HepG2 (cell line): ENCODE results near the gene PHF14. TPM values are rescaled to one million over a fixed set of nuclear protein-coding genes. Genes with fewer than 3 reads are reported as not detected.

Experiments used
- ATAC-seq: fragments of 200-7000 bp; cut with Tn5 transposase; 3 replicates; pipeline ENCODE4 v1.9.1; 2020; ENCODE audit warnings: mild to moderate bottlenecking, moderate library complexity
- BruUV-seq: library from RNA; stranded (reverse); fragments of 400-500 nt; replicated peaks from 2 replicates; lab custom pipeline; 2021; lab: Mats Ljungman, UMichigan
- CTCF ChIA-PET: fragments of 300-600 bp; formaldehyde crosslinking; extraction: SDS; loops from one replicate; lab custom pipeline; 2021; ENCODE audit warnings: low total read pairs, inconsistent platforms, low intra/inter-chr PET ratio; lab: Yijun Ruan, JAX
- POLR2A ChIA-PET: fragments of 350-600 bp; sonication (Branson Sonifier 250); formaldehyde crosslinking; loops from one replicate; lab custom pipeline; 2020; ENCODE audit warnings: antibody characterized with exemption, inconsistent platforms; lab: Yijun Ruan, JAX
- DNase-seq: peaks from one replicate; pipeline ENCODE4 v3.0.0-alpha.2; 2015; ENCODE audit warnings: low spot score
- FAIRE-seq: peaks from 3 replicates; lab custom pipeline; 2011; peaks lifted over from hg19 to GRCh38; lab: Jason Lieb, UNC
- H2AFZ ChIP-seq: one replicate; pipeline ENCODE4 v1.6.1; 2011; ENCODE audit warnings: low read length, inconsistent platforms
- H3K27ac ChIP-seq: fragments of 300-600 bp; 3 replicates; pipeline ENCODE4 v1.8.0; 2011; ENCODE audit warnings: mixed run types, mild to moderate bottlenecking, mixed read lengths, low read length, inconsistent platforms; ENCODE audit not compliant: insufficient read depth; ENCODE audit errors: extremely low read length
- H3K27me3 ChIP-seq, 2 experiments: fragments of 200-600 bp in 1 of 2; 2 replicates in 1 of 2; 3 replicates in 1 of 2; pipeline versions ENCODE4 v1.6.0 to v1.8.0; 2011; ENCODE audit warnings: low read length in 2 of 2, mild to moderate bottlenecking in 2 of 2, moderate library complexity in 2 of 2, inconsistent platforms in 1 of 2; ENCODE audit not compliant: insufficient read depth in 2 of 2, control insufficient read depth in 1 of 2
- H3K36me3 ChIP-seq, 2 experiments: fragments of 200-600 bp in 1 of 2; replicated peaks in 1 of 2; 2 replicates in 1 of 2; 3 replicates in 1 of 2; pipeline versions ENCODE4 v1.5.1 to v1.8.0; 2011; ENCODE audit warnings: low read length in 2 of 2, inconsistent platforms in 1 of 2; ENCODE audit not compliant: insufficient read depth in 2 of 2, control insufficient read depth in 1 of 2
- H3K4me1 ChIP-seq: 2 replicates; pipeline ENCODE4 v1.5.1; 2012; ENCODE audit warnings: low read length, inconsistent platforms; ENCODE audit not compliant: insufficient read depth
- H3K4me2 ChIP-seq: 2 replicates; pipeline ENCODE4 v1.6.0; 2011; ENCODE audit warnings: low read depth, low read length, inconsistent platforms
- H3K4me3 ChIP-seq, 3 experiments: fragments of 200-600 bp in 1 of 3; sonication (generic), shearing (Covaris generic) in 1 of 3; replicated peaks in 1 of 3; 2 replicates each; pipeline ENCODE4 v1.5.1; 2011 to 2016; ENCODE audit warnings: low read length in 3 of 3, inconsistent platforms in 2 of 3, low read depth in 2 of 3, mild to moderate bottlenecking in 2 of 3, control low read depth in 1 of 3, mixed read lengths in 1 of 3; ENCODE audit not compliant: insufficient read depth in 1 of 3
- H3K79me2 ChIP-seq: one replicate; pipeline ENCODE4 v1.6.1; 2011; ENCODE audit warnings: low read length, inconsistent platforms; ENCODE audit not compliant: insufficient read depth
- H3K9ac ChIP-seq: 2 replicates; pipeline ENCODE4 v1.6.0; 2011; ENCODE audit warnings: mild to moderate bottlenecking, low read depth, low read length, inconsistent platforms; ENCODE audit not compliant: insufficient read depth
- H3K9me3 ChIP-seq: 2 replicates; pipeline ENCODE4 v1.5.1; 2012; ENCODE audit warnings: mild to moderate bottlenecking, low read length
- H4K20me1 ChIP-seq: 2 replicates; pipeline ENCODE4 v1.6.0; 2011; ENCODE audit warnings: inconsistent platforms, mild to moderate bottlenecking, low read length, moderate library complexity; ENCODE audit not compliant: insufficient read depth
- HBP1 ChIP-seq: IDR thresholded peaks from 2 replicates; pipeline ENCODE4 v1.6.1; 2016; ENCODE audit warnings: low read depth, control low read depth
- MAF1 ChIP-seq: sonication (generic); formaldehyde crosslinking; IDR thresholded peaks from 2 replicates; pipeline ENCODE4 v1.5.0; 2020; ENCODE audit warnings: missing genetic modification reagents, borderline replicate concordance
- MLX ChIP-seq: IDR thresholded peaks from 2 replicates; pipeline ENCODE4 v1.6.1; 2016
- SRF ChIP-seq: IDR thresholded peaks from 2 replicates; pipeline ENCODE4 v1.6.1; 2011; ENCODE audit warnings: mild to moderate bottlenecking, low read depth, low read length, moderate library complexity
- WIZ ChIP-seq: sonication (generic); formaldehyde crosslinking; IDR thresholded peaks from 2 replicates; pipeline ENCODE4 v1.5.1; 2020; ENCODE audit warnings: mild to moderate bottlenecking, missing genetic modification reagents
- ZNF746 ChIP-seq: sonication (generic); formaldehyde crosslinking; IDR thresholded peaks from 2 replicates; pipeline ENCODE4 v1.8.0; 2022; ENCODE audit warnings: mild to moderate bottlenecking, missing genetic modification reagents
- WGBS: methylation state at CpG from one replicate; pipeline ENCODE4 v1.1.6; 2017; ENCODE audit warnings: low lambda C conversion rate; 5-methylcytosine and 5-hydroxymethylcytosine counted together
- in situ Hi-C: cut with HindIII; loops from 2 replicates; pipeline ENCODE4 v1.10.0; 2017; ENCODE audit warnings: low pct_unique_long_range_greater_than_20kb; ENCODE audit not compliant: extremely low pct_ligation_motif_present
- intact Hi-C: fragments of 100-400 bp; cut with micrococcal nuclease; formaldehyde crosslinking; loops from one replicate; pipeline ENCODE4 v1.10.0; 2022; ENCODE audit not compliant: unreplicated experiment
- polyA plus RNA-seq, 8 experiments: library from polyadenylated mRNA; depleted of rRNA in 3 of 8; stranded (reverse) in 7 of 8; unstranded in 1 of 8; fragments of >200 nt; fragmentation: Illumina TruSeq in 4 of 8; extraction: Trizol in 4 of 8; gene quantifications; 2 replicates each; pipeline versions ENCODE4 v1.2.1 to v1.2.3, GENCODE V29; 2011 to 2016; ENCODE audit warnings: low read depth in 4 of 8, missing spikeins in 1 of 8, mixed read lengths in 1 of 8; ENCODE audit not compliant: insufficient read depth in 1 of 8
- total RNA-seq, 5 experiments: library from RNA; depleted of rRNA; stranded (reverse); fragments of >200 nt; fragmentation: Illumina TruSeq; extraction: Trizol; gene quantifications; 2 replicates each; pipeline ENCODE4 v1.2.3, GENCODE V29; 2016; ENCODE audit warnings: low read depth in 1 of 5

PHF14 gene
- total and polyA plus RNA-seq, 2 of the 13 experiments (the other 11 are each of a cell fraction or from before 2014, with no cell fraction given) = 18.9 to 68.7 TPM

GRCh38 chr7:11170863-11171568 is 197.3 kb downstream of the PHF14 start:
- Histone ChIP-seq H4K20me1 (no peaks in the 10 kb centered on the region), H3K27me3 (no peaks in the 10 kb centered on the region), H3K4me3 (no peak overlapping the region), H3K4me2 (no peak overlapping the region), H3K9ac (no peak overlapping the region), H3K27ac (no peak overlapping the region), H3K36me3 (no peaks in the 10 kb centered on the region), H3K9me3 (no peaks in the 10 kb centered on the region), H3K4me1 (no peaks in the 10 kb centered on the region), H2AFZ (no peak overlapping the region), H3K79me2 (no peaks in the 10 kb centered on the region)
- DNase-seq = no peak
- POLR2A ChIA-PET = no interaction called here
- TF ChIP-seq MAF1 (CRISPR knock-in tag) (no peak), MLX (CRISPR knock-in tag) (no peak), HBP1 (CRISPR knock-in tag) (no peak), SRF (no peak), WIZ (CRISPR knock-in tag) (no peak), ZNF746 (CRISPR knock-in tag) (no peak)
- CTCF ChIA-PET = no interaction called here
- intact Hi-C loops (no loop called here), in situ Hi-C loops (no loop called here)
- no peak for ATAC-seq
- FAIRE-seq = no peak
- BruUV-seq = no TSS peak
- 87% methylated on average over 4 of the region's 4 CpGs for WGBS
